PC-3 (cell line): ENCODE data around the gene WASHC1.
"Not testable (repeated sequence)": the region's sequence is repeated elsewhere in the genome, so short reads cannot be mapped to it uniquely, and the experiment has no call there.

ENCODE experiments used
- CTCF ChIP-seq: fragments of 300-600 bp; sonication (generic); conservative IDR thresholded peaks from 2 replicates; pipeline ENCODE4 v1.5.1; 2017; ENCODE audit warnings: antibody characterized with exemption, low read depth, mild to moderate bottlenecking, low read length
- EZH2 ChIP-seq: fragments of 300-600 bp; sonication (generic); IDR thresholded peaks from one replicate; pipeline ENCODE4 v1.6.1; 2017; ENCODE audit warnings: antibody characterized with exemption, mild to moderate bottlenecking, low read length; ENCODE audit not compliant: unreplicated experiment
- EZH2phosphoT487 ChIP-seq: fragments of 300-600 bp; sonication (generic); IDR thresholded peaks from 2 replicates; pipeline ENCODE4 v1.6.1; 2018; ENCODE audit warnings: mild to moderate bottlenecking, antibody characterized with exemption, low read length, borderline replicate concordance

GRCh38 chr9:10653-11053 is 18.6 kb downstream of the WASHC1 start:
- TF ChIP-seq CTCF, EZH2, EZH2phosphoT487: not testable (repeated sequence)
